ENCODE measurements around the gene AK9. TPM values are rescaled to one million over a fixed set of nuclear protein-coding genes. Genes with fewer than 3 reads are reported as not detected.

The AK9 gene
- polyA plus RNA-seq, 2 of the 4 experiments (the other 2 are of a cell fraction) = 2.2 to 4.7 TPM

GRCh38 chr6:109448615-109449014, 242.4 kb downstream of the AK9 start:
- POLR2A ChIA-PET = no interaction called here
- H3K4me3 ChIP-seq = no peak overlapping the region
- no peak for DNase-seq (ENCODE audit: low read depth in 1 of 2, low spot score in 1 of 2)
- no peak overlapping the region for H3K27ac ChIP-seq
- H3K4me1 ChIP-seq = no peaks in the 10 kb centered on the region
- H3K4me2 ChIP-seq = no peak overlapping the region
- CTCF ChIA-PET = interaction anchor here (1.4 kb wide), 1 partner anchor 260 kb away, joined by 3 read pairs; no protein-coding TSS in a partner anchor
- FAIRE-seq = no peak
- 85% methylated on average over 4 of the region's 7 CpGs for WGBS (ENCODE audit: missing lambda C conversion rate)
- peak in 1 of 2 experiments; percentile 8; a peak in 3 of 6 replicates for ATAC-seq
- H3K9me3 ChIP-seq = no peaks in the 10 kb centered on the region
- TF ChIP-seq ZC3H11A (IDR thresholded peaks at IDR 0.05) = no peak
- no peak for TF ChIP-seq RFX5 (IDR thresholded peaks at IDR 0.05)
- TF ChIP-seq E2F6 (IDR thresholded peaks at IDR 0.05; ENCODE audit: borderline replicate concordance, low read depth) = no peak
- no peak for TF ChIP-seq SREBF2 (IDR thresholded peaks at IDR 0.05)

GRCh38 chr6:109447878-109448555, 243.0 kb downstream of the AK9 start:
- Histone ChIP-seq H3K4me3 (no peak overlapping the region), H3K4me2 (no peak overlapping the region), H3K4me1 (no peaks in the 10 kb centered on the region), H3K27ac (no peak overlapping the region), H3K9me3 (no peaks in the 10 kb centered on the region)
- ATAC-seq (peak; percentile 46 to 62; a peak in 5 of 6 replicates), FAIRE-seq (no peak), DNase-seq (ENCODE audit: low read depth in 1 of 2, low spot score in 1 of 2) (peak in 1 of 2 experiments; percentile 49)
- WGBS (ENCODE audit: missing lambda C conversion rate) = 86% methylated on average over 5 of the region's 8 CpGs
- ChIA-PET CTCF (interaction anchor here (1.4 kb wide), 1 partner anchor 259 kb away, joined by 3 read pairs; no protein-coding TSS in a partner anchor), POLR2A (no interaction called here)
- TF ChIP-seq BHLHE40 (IDR thresholded peaks at IDR 0.05; ENCODE audit: low read depth, low read length) = no peak
- no peak for TF ChIP-seq KDM5A (IDR thresholded peaks at IDR 0.05)
- TF ChIP-seq ESRRA (IDR thresholded peaks at IDR 0.05; ENCODE audit: borderline replicate concordance, low read length) = no peak
- peak; percentile 46 for TF ChIP-seq ZFP36 (IDR thresholded peaks at IDR 0.05; ENCODE audit: borderline replicate concordance, partially characterized antibody)

DNA sequence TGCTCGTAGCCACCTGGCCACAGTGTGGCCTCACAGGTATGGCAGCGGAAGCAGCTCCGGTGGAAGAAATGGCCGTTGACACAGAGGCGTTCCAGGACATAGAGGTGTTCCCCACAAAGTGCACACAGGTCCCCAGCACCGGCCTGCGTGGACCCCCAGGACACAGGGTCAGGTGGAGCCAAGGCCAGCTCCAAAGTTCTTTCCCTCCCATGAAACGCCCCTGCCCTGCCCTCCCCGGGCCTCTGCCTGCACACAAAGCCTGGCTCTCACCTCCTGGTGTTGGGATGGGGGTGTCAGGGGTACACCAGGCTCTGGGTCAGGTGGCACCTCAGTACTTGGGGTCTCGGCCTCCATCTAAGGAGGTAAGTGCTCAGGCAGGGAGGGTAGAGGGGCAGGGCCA, 243.9 kb downstream of the AK9 start:
- Histone ChIP-seq H3K9me3 (no peaks in the 10 kb centered on the region), H3K27ac (no peak overlapping the region), H3K4me3 (no peak overlapping the region), H3K4me1 (peaks cover under 1% of the 10 kb centered on the region; the same call in 2 of the 3 replicates), H3K4me2 (no peak overlapping the region)
- ChIA-PET CTCF (interaction anchor here (1.0 to 1.5 kb wide), 2 partner anchors 16 to 259 kb away, joined by 3 to 4 read pairs; no protein-coding TSS in a partner anchor), POLR2A (no interaction called here)
- DNase-seq (ENCODE audit: low read depth in 1 of 2, low spot score in 1 of 2) = no peak
- ATAC-seq = no peak
- FAIRE-seq = no peak
- WGBS (ENCODE audit: missing lambda C conversion rate) = 100% methylated on average over 1 of the region's 10 CpGs
- TF ChIP-seq JUN (IDR thresholded peaks at IDR 0.05) (no peak), CHD2 (IDR thresholded peaks at IDR 0.05; ENCODE audit: low read length, partially characterized antibody) (no peak), MYC (IDR thresholded peaks at IDR 0.05; ENCODE audit: borderline replicate concordance, low read length) (no peak), ATOH8 (CRISPR knock-in tag; IDR thresholded peaks at IDR 0.05; ENCODE audit: low read depth) (no peak), NPAS2 (CRISPR knock-in tag; IDR thresholded peaks at IDR 0.05; ENCODE audit: borderline replicate concordance) (no peak)

DNA sequence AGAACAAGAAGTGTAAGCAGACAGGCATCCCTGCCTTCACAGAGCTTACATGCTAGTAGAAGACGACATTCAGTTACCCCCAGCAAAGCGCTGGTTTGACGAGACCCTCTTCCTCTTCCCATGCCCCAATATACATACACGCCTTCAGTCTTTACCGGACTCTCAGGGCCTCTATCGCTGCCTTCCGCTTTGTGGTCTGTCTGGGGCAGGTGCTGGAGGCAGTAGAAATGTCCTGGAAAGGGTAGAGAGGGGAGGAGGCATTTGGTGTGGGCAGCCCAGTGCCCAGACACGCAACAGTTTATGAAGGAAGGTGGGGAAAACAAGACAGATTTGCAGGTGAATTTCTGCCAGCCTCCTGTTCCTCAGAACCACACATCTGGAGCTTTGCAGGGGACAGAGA, 244.5 kb downstream of the AK9 start:
- ATAC-seq (no peak), DNase-seq (ENCODE audit: low read depth in 1 of 2, low spot score in 1 of 2) (no peak), FAIRE-seq (no peak)
- Histone ChIP-seq H3K27ac (no peak overlapping the region), H3K4me3 (no peak overlapping the region), H3K4me1 (peaks cover 6% of the 10 kb centered on the region), H3K4me2 (no peak overlapping the region), H3K9me3 (no peaks in the 10 kb centered on the region)
- 88% methylated on average over 8 of the region's 8 CpGs for whole genome bisulfite sequencing (ENCODE audit: missing lambda C conversion rate)
- POLR2A ChIA-PET = no interaction called here
- CTCF ChIA-PET = interaction anchor here (1.0 to 1.5 kb wide), 2 partner anchors 17 to 259 kb away, joined by 3 to 4 read pairs; no protein-coding TSS in a partner anchor
- TF ChIP-seq ZSCAN20 (CRISPR knock-in tag; IDR thresholded peaks at IDR 0.05) = no peak
- TF ChIP-seq, protein P1, sequence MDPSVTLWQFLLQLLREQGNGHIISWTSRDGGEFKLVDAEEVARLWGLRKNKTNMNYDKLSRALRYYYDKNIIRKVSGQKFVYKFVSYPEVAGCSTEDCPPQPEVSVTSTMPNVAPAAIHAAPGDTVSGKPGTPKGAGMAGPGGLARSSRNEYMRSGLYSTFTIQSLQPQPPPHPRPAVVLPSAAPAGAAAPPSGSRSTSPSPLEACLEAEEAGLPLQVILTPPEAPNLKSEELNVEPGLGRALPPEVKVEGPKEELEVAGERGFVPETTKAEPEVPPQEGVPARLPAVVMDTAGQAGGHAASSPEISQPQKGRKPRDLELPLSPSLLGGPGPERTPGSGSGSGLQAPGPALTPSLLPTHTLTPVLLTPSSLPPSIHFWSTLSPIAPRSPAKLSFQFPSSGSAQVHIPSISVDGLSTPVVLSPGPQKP (IDR thresholded peaks at IDR 0.05; ENCODE audit: low read depth, low read length) = no peak
- no peak for TF ChIP-seq HOXB5 (CRISPR knock-in tag; IDR thresholded peaks at IDR 0.05)
- TF ChIP-seq RFX5 (IDR thresholded peaks at IDR 0.05) = no peak
- TF ChIP-seq NR3C1 (IDR thresholded peaks at IDR 0.05) = no peak
- TF ChIP-seq ZFP36 (IDR thresholded peaks at IDR 0.05; ENCODE audit: borderline replicate concordance, partially characterized antibody) = no peak
- TF ChIP-seq RCOR1 (IDR thresholded peaks at IDR 0.05; ENCODE audit: low read depth, low read length) = no peak
- no peak for TF ChIP-seq JUN (IDR thresholded peaks at IDR 0.05)
- no peak for TF ChIP-seq MAZ (IDR thresholded peaks at IDR 0.05; ENCODE audit: borderline replicate concordance, low read depth, low read length)
- no peak for TF ChIP-seq E2F6 (IDR thresholded peaks at IDR 0.05; ENCODE audit: borderline replicate concordance, low read depth)
- TF ChIP-seq, protein P2, sequence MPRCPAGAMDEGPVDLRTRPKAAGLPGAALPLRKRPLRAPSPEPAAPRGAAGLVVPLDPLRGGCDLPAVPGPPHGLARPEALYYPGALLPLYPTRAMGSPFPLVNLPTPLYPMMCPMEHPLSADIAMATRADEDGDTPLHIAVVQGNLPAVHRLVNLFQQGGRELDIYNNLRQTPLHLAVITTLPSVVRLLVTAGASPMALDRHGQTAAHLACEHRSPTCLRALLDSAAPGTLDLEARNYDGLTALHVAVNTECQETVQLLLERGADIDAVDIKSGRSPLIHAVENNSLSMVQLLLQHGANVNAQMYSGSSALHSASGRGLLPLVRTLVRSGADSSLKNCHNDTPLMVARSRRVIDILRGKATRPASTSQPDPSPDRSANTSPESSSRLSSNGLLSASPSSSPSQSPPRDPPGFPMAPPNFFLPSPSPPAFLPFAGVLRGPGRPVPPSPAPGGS (IDR thresholded peaks at IDR 0.05) = no peak

Data from A549 (cell line).